Measurements from ENCODE around the gene THEM4.

Gene THEM4

GRCh38 chr1:151849126-151849525 lies 60.2 kb downstream of the THEM4 start:
- Mint-ChIP-seq H3K4me3 (no peak overlapping the region), H3K9me3 (no peaks in the 10 kb centered on the region), H3K4me1 (ENCODE audit: low read depth) (peaks cover 7% of the 10 kb centered on the region), H3K27ac (peak overlapping the region; percentile 21), H3K36me3 (ENCODE audit: low read depth) (no peaks in the 10 kb centered on the region), H3K27me3 (ENCODE audit: low read depth) (no peaks in the 10 kb centered on the region)

GRCh38 chr1:151847867-151848596 lies 61.3 kb downstream of the THEM4 start:
- Mint-ChIP-seq H3K4me1 (ENCODE audit: low read depth) (peaks cover 7% of the 10 kb centered on the region), H3K27ac (peak overlapping the region; percentile 28), H3K9me3 (no peaks in the 10 kb centered on the region), H3K4me3 (no peak overlapping the region), H3K27me3 (ENCODE audit: low read depth) (no peaks in the 10 kb centered on the region), H3K36me3 (ENCODE audit: low read depth) (no peaks in the 10 kb centered on the region)

- Mint-ChIP-seq H3K27me3 (ENCODE audit: low read depth) (no peaks in the 10 kb centered on the region), H3K36me3 (ENCODE audit: low read depth) (no peaks in the 10 kb centered on the region), H3K4me1 (ENCODE audit: low read depth) (peaks cover 9% of the 10 kb centered on the region), H3K9me3 (no peaks in the 10 kb centered on the region), H3K4me3 (no peak overlapping the region), H3K27ac (peak overlapping the region; percentile 12)
These were observed 62.5 kb downstream of the THEM4 start for GRCh38 chr1:151846686-151847237.

- no peaks in the 10 kb centered on the region for H3K27me3 Mint-ChIP-seq (ENCODE audit: low read depth)
- H3K36me3 Mint-ChIP-seq (ENCODE audit: low read depth) = no peaks in the 10 kb centered on the region
- peak overlapping the region; percentile 12 for H3K27ac Mint-ChIP-seq
- H3K9me3 Mint-ChIP-seq = no peaks in the 10 kb centered on the region
- H3K4me1 Mint-ChIP-seq (ENCODE audit: low read depth) = peaks cover 10% of the 10 kb centered on the region
- H3K4me3 Mint-ChIP-seq = no peak overlapping the region
These were observed 63.2 kb downstream of the THEM4 start for GRCh38 chr1:151846062-151846568.

- peaks cover 22% of the 10 kb centered on the region for H3K4me1 Mint-ChIP-seq (ENCODE audit: low read depth)
- no peaks in the 10 kb centered on the region for H3K9me3 Mint-ChIP-seq
- no peak overlapping the region for H3K27ac Mint-ChIP-seq
These were observed 65.9 kb downstream of the THEM4 start for GRCh38 chr1:151843398-151843797.

GRCh38 chr1:151841141-151841540 lies 68.2 kb downstream of the THEM4 start:
- H3K27ac Mint-ChIP-seq = no peak overlapping the region
- peaks cover 2% of the 10 kb centered on the region for H3K36me3 Mint-ChIP-seq (ENCODE audit: low read depth)
- no peak overlapping the region for H3K4me3 Mint-ChIP-seq
- H3K4me1 Mint-ChIP-seq (ENCODE audit: low read depth) = peaks cover 36% of the 10 kb centered on the region
- H3K27me3 Mint-ChIP-seq (ENCODE audit: low read depth) = no peaks in the 10 kb centered on the region
- no peaks in the 10 kb centered on the region for H3K9me3 Mint-ChIP-seq

More at GRCh38 chr1:151843398-151843797, 65.9 kb downstream of the THEM4 start:
- Mint-ChIP-seq H3K36me3 (ENCODE audit: low read depth) (no peaks in the 10 kb centered on the region), H3K27me3 (ENCODE audit: low read depth) (no peaks in the 10 kb centered on the region), H3K4me3 (no peak overlapping the region)

- Mint-ChIP-seq H3K27me3 (ENCODE audit: low read depth) (no peaks in the 10 kb centered on the region), H3K36me3 (ENCODE audit: low read depth) (peaks cover 2% of the 10 kb centered on the region), H3K9me3 (no peaks in the 10 kb centered on the region), H3K4me3 (peak overlapping the region; percentile 78), H3K4me1 (ENCODE audit: low read depth) (peaks cover 36% of the 10 kb centered on the region), H3K27ac (peak overlapping the region; percentile 82)
These were observed 68.9 kb downstream of the THEM4 start for GRCh38 chr1:151840421-151840820.

- Mint-ChIP-seq H3K4me1 (ENCODE audit: low read depth) (peaks cover 34% of the 10 kb centered on the region), H3K36me3 (ENCODE audit: low read depth) (peaks cover 2% of the 10 kb centered on the region), H3K27ac (peak within 1 kb of the TSS; percentile 82)
These were observed 69.6 kb downstream of the THEM4 start, which contains the start of gene C2CD4D for GRCh38 chr1:151839457-151840403. Gene C2CD4D (minus strand): TSS chr1:151839820. CDS start chr1:151838989, 831 bp downstream.

GRCh38 chr1:151839082-151839412 lies 70.3 kb downstream of the THEM4 start:
- peak overlapping the region; percentile 78 for H3K4me3 Mint-ChIP-seq
- H3K27ac Mint-ChIP-seq = peak overlapping the region; percentile 82
- no peaks in the 10 kb centered on the region for H3K9me3 Mint-ChIP-seq
- H3K27me3 Mint-ChIP-seq (ENCODE audit: low read depth) = no peaks in the 10 kb centered on the region
- peaks cover 33% of the 10 kb centered on the region for H3K4me1 Mint-ChIP-seq (ENCODE audit: low read depth)
- peaks cover 2% of the 10 kb centered on the region for H3K36me3 Mint-ChIP-seq (ENCODE audit: low read depth)

More at GRCh38 chr1:151839457-151840403, 69.6 kb downstream of the THEM4 start, which contains the start of gene C2CD4D:
- no peaks in the 10 kb centered on the region for H3K27me3 Mint-ChIP-seq (ENCODE audit: low read depth)
- H3K4me3 Mint-ChIP-seq = peak within 1 kb of the TSS; percentile 78
- H3K9me3 Mint-ChIP-seq = no peaks in the 10 kb centered on the region

- H3K4me1 Mint-ChIP-seq (ENCODE audit: low read depth) = peaks cover 39% of the 10 kb centered on the region
- H3K4me3 Mint-ChIP-seq = peak overlapping the region; percentile 78
- H3K36me3 Mint-ChIP-seq (ENCODE audit: low read depth) = peaks cover 2% of the 10 kb centered on the region
These were observed 70.9 kb downstream of the THEM4 start for GRCh38 chr1:151838222-151839081.

GRCh38 chr1:151837884-151838221 lies 71.5 kb downstream of the THEM4 start:
- H3K4me3 Mint-ChIP-seq = peak overlapping the region; percentile 68
- no peaks in the 10 kb centered on the region for H3K27me3 Mint-ChIP-seq (ENCODE audit: low read depth)
- H3K27ac Mint-ChIP-seq = peak overlapping the region; percentile 69
- peaks cover 43% of the 10 kb centered on the region for H3K4me1 Mint-ChIP-seq (ENCODE audit: low read depth)
- H3K9me3 Mint-ChIP-seq = no peaks in the 10 kb centered on the region
- H3K36me3 Mint-ChIP-seq (ENCODE audit: low read depth) = peaks cover 2% of the 10 kb centered on the region

More at GRCh38 chr1:151838222-151839081, 70.9 kb downstream of the THEM4 start:
- Mint-ChIP-seq H3K27ac (peak overlapping the region; percentile 82), H3K9me3 (no peaks in the 10 kb centered on the region), H3K27me3 (ENCODE audit: low read depth) (no peaks in the 10 kb centered on the region)

GRCh38 chr1:151837197-151837596 lies 72.1 kb downstream of the THEM4 start:
- Mint-ChIP-seq H3K4me3 (peak overlapping the region; percentile 68), H3K27me3 (ENCODE audit: low read depth) (no peaks in the 10 kb centered on the region), H3K36me3 (ENCODE audit: low read depth) (peaks cover 2% of the 10 kb centered on the region), H3K9me3 (no peaks in the 10 kb centered on the region), H3K4me1 (ENCODE audit: low read depth) (peaks cover 47% of the 10 kb centered on the region), H3K27ac (peak overlapping the region; percentile 69)

GRCh38 chr1:151835596-151835995 lies 73.7 kb downstream of the THEM4 start:
- Mint-ChIP-seq H3K27me3 (ENCODE audit: low read depth) (no peaks in the 10 kb centered on the region), H3K27ac (no peak overlapping the region), H3K9me3 (no peaks in the 10 kb centered on the region), H3K36me3 (ENCODE audit: low read depth) (peaks cover 2% of the 10 kb centered on the region), H3K4me3 (no peak overlapping the region), H3K4me1 (ENCODE audit: low read depth) (peaks cover 48% of the 10 kb centered on the region)

Measured in T-helper 1 cell treated with Interleukin-12 subunit alpha and Interleukin-12 subunit beta and Interleukin-4 antibody, amounts not matched to agents 30 μg/mL and 1 μg/mL, for 36 hours (primary cell).